Measurements from ENCODE around the gene STK32A.

DNA sequence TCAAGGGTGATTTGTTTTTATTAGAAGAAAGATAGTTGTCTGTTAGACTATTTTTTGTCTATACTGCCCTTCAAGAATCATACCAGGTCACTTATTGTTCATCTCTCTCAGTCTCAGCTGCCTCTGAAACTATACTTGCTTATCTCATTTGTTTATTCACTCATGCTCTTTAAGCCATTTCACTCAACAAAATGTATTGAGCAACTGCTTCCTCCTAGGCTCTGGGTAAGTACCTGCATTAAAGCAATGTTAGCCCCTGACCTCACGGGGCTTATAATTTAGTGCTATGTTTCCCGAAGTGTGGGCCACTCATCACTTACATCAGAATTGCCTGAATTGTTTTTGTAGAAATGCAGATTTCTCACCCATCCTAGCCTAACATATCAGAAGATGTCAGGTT, 174.2 kb downstream of the STK32A start:
- TF ChIP-seq POLR2A (IDR thresholded peaks at IDR 0.05): no peak
- TF ChIP-seq CTCF (IDR thresholded peaks at IDR 0.05): no peak

All from uterus (tissue), 2 donors.